T-helper 17 cell (primary cell): Measurements from ENCODE around the gene DST. TPM values are rescaled to one million over a fixed set of nuclear protein-coding genes. Genes with fewer than 3 reads are reported as not detected.

ENCODE experiments used
- ATAC-seq: fragments of 150-1000 bp; cut with Tn5 transposase; 2 replicates; pipeline ENCODE4 v1.10.0; 2021; ENCODE audit warnings: mild to moderate bottlenecking, moderate library complexity
- DNase-seq, 3 donors: peaks; one replicate each; pipeline versions ENCODE4 v3.0.0 to v3.0.0-alpha.2; 2020 to 2021
- H3K9me3 ChIP-seq: one replicate; pipeline ENCODE4 v1.7.0; 2013; ENCODE audit warnings: low read length, mild to moderate bottlenecking; ENCODE audit not compliant: control insufficient read depth, poor library complexity, severe bottlenecking
- H3K27ac Mint-ChIP-seq: one replicate; pipeline ENCODE4 v1.8.0; 2022; ENCODE audit warnings: mild to moderate bottlenecking, moderate library complexity, mixed read lengths
- H3K27me3 Mint-ChIP-seq: one replicate; pipeline ENCODE4 v1.8.0; 2022; ENCODE audit warnings: mixed read lengths
- H3K36me3 Mint-ChIP-seq: one replicate; pipeline ENCODE4 v1.8.0; 2022; ENCODE audit warnings: low read depth, mixed read lengths
- H3K4me1 Mint-ChIP-seq: one replicate; pipeline ENCODE4 v1.8.0; 2022; ENCODE audit warnings: mild to moderate bottlenecking, mixed read lengths
- H3K4me3 Mint-ChIP-seq: one replicate; pipeline ENCODE4 v1.8.0; 2022; ENCODE audit warnings: mild to moderate bottlenecking, moderate library complexity, mixed read lengths
- total RNA-seq, 4 donors: library from RNA in 2 of 4; stranded (reverse) in 2 of 4; gene quantifications; one replicate each; pipeline ENCODE4 v1.2.3 and lab custom pipeline; 2022 to 2026

The DST gene
- total RNA-seq, 2 donors from 2014 or later, result 12.6 to 29.6 TPM

GRCh38 chr6:56444855-56445254 is 197.8 kb downstream of the DST start:
- H3K9me3 ChIP-seq, result no peaks in the 10 kb centered on the region
- Mint-ChIP-seq H3K27me3 (no peaks in the 10 kb centered on the region), H3K4me1 (no peaks in the 10 kb centered on the region), H3K36me3 (no peaks in the 10 kb centered on the region), H3K27ac (no peak overlapping the region), H3K4me3 (no peak overlapping the region)
- ATAC-seq (no peak), DNase-seq (no peak)

DNA sequence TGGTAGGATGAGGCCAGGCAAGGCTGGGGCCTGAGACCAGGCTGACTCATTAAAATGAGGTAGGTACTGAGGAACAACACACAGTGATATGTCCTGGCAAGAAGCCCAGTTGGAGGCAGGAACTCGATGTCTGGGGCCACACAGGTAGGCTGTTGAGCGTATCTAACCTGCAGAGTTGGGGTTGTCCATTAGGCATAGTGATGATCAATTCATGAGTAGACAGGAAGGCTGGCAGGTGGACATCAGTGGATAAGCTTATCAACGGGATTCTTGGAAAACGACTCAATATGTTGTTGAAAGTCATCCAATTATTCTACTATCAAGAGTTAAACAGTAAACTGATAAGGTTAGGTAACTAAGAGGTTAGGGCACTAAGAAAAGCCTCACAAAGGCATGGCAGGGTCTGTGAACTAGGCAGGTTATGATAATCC is 202.1 kb downstream of the DST start:
- Mint-ChIP-seq H3K4me3 (no peak overlapping the region), H3K27ac (no peak overlapping the region), H3K27me3 (no peaks in the 10 kb centered on the region), H3K4me1 (no peaks in the 10 kb centered on the region), H3K36me3 (no peaks in the 10 kb centered on the region)
- H3K9me3 ChIP-seq, result no peaks in the 10 kb centered on the region
- DNase-seq, result no peak
- ATAC-seq, result no peak

DNA sequence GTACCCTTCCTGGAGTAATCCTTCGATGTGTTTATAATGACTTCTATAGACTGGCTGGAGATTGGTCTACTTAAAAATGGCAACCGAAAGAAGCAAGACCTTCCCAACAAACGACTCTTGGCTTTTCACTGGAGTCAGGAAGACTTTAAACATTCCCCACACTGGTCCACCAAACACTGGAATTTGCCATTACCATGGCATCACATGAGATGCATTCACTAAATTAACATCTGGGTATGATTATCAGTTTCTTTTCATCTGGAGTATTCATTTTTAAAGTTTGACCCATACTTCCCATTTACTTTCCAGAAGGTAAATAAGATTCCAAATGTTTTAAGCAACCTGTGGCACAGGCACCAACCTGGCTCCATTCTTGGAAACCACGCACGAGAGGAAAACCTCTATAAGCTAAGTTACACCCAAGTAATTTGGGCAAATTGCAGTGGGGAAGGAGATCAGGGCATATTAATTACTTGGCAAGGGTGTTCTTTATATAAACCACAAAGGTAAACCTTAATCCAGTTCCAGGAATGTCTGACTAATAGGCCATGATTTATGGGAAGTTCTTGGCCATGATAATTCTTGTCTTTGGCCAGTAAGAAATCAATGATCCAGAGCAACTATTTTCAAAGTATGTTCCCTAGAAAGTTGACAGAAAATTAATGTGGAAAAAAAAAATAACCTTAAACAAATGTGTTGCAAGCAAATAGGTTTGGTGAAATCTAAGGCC is 205.4 kb downstream of the DST start:
- H3K27me3 Mint-ChIP-seq, result no peaks in the 10 kb centered on the region
- ATAC-seq (no peak), DNase-seq (no peak)
- H3K4me1 Mint-ChIP-seq, result no peaks in the 10 kb centered on the region
- H3K36me3 Mint-ChIP-seq, result no peaks in the 10 kb centered on the region
- H3K4me3 Mint-ChIP-seq, result no peak overlapping the region
- no peaks in the 10 kb centered on the region for H3K9me3 ChIP-seq
- H3K27ac Mint-ChIP-seq, result no peak overlapping the region

- Mint-ChIP-seq H3K36me3 (no peaks in the 10 kb centered on the region), H3K27me3 (no peaks in the 10 kb centered on the region), H3K4me3 (no peak overlapping the region), H3K4me1 (no peaks in the 10 kb centered on the region), H3K27ac (no peak overlapping the region)
- H3K9me3 ChIP-seq, result no peaks in the 10 kb centered on the region
- DNase-seq (no peak), ATAC-seq (no peak)
These were observed 206.9 kb downstream of the DST start for GRCh38 chr6:56435754-56436153.

DNA sequence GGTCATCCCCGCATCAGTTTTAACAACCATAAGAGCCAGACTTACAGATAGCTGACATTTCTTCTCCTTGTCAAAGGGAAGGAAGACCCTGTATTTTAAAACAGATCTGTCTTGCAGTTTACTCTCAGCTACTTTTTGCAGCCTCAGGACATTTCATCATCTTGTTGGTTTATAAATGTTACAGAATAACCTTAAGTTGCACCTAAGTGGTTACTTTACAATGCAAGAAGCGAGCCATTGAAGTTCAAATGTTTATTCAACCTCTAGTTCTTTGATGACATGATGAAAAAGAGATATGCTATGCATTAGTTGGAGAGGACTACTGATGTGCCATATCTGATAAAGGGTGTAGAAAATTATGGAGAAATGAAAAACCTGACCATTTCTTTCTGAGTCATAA is 207.4 kb downstream of the DST start:
- DNase-seq (no peak), ATAC-seq (no peak)
- Mint-ChIP-seq H3K36me3 (no peaks in the 10 kb centered on the region), H3K27ac (no peak overlapping the region), H3K4me1 (no peaks in the 10 kb centered on the region), H3K27me3 (no peaks in the 10 kb centered on the region), H3K4me3 (no peak overlapping the region)
- H3K9me3 ChIP-seq, result no peaks in the 10 kb centered on the region

GRCh38 chr6:56434606-56435005 is 208.1 kb downstream of the DST start:
- Mint-ChIP-seq H3K4me1 (no peaks in the 10 kb centered on the region), H3K36me3 (no peaks in the 10 kb centered on the region)

DNA sequence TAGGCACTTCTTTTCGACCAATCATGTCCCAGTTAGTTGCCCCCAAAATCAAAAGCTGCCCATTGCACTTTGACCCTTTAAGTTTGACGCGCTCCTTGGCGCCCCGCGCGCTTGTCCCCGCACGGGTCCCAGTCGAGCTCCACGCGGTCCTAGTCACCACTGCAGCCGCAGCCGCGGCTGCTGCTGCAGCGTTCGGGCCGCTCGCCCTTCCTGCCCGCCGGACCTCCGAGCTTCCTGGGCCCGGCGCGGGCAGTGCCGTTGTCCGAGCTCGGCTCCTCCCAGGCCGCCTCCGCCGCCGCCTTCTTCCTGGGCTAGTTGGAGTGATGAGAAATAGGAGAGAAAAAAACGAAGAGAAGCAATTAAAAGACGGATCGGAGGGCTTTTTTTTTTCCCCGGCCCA is 209.6 kb downstream of the DST start:
- H3K36me3 Mint-ChIP-seq, result no peaks in the 10 kb centered on the region
- H3K9me3 ChIP-seq, result no peaks in the 10 kb centered on the region
- no peak overlapping the region for H3K27ac Mint-ChIP-seq
- H3K4me3 Mint-ChIP-seq, result no peak overlapping the region
- no peak for DNase-seq
- H3K4me1 Mint-ChIP-seq, result no peaks in the 10 kb centered on the region
- no peaks in the 10 kb centered on the region for H3K27me3 Mint-ChIP-seq
- no peak for ATAC-seq

More at GRCh38 chr6:56434606-56435005, 208.1 kb downstream of the DST start:
- Mint-ChIP-seq H3K4me3 (no peak overlapping the region), H3K27ac (no peak overlapping the region), H3K27me3 (no peaks in the 10 kb centered on the region)
- ATAC-seq (no peak), DNase-seq (no peak)
- no peaks in the 10 kb centered on the region for H3K9me3 ChIP-seq

DNA sequence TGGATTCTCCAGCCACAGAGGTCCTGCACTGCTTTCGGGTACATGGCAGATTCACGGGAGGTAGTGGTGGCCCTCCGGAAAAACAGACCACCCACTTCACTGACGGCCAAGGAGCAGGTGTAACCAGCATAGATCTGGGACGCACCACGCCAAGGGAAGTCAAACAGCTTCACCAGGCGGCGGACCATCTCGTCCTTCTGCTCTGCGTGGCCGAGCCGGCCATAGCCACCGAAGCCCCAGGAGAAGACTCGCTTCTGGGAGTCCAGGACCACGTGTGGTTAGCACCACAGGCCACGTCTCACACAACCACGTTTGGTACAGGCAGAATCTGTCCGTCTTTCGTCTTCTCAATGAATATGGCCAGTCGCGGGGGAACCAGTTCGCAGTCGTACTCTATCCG is 210.5 kb downstream of the DST start:
- no peak overlapping the region for H3K4me3 Mint-ChIP-seq
- no peak for ATAC-seq
- no peak for DNase-seq

DNA sequence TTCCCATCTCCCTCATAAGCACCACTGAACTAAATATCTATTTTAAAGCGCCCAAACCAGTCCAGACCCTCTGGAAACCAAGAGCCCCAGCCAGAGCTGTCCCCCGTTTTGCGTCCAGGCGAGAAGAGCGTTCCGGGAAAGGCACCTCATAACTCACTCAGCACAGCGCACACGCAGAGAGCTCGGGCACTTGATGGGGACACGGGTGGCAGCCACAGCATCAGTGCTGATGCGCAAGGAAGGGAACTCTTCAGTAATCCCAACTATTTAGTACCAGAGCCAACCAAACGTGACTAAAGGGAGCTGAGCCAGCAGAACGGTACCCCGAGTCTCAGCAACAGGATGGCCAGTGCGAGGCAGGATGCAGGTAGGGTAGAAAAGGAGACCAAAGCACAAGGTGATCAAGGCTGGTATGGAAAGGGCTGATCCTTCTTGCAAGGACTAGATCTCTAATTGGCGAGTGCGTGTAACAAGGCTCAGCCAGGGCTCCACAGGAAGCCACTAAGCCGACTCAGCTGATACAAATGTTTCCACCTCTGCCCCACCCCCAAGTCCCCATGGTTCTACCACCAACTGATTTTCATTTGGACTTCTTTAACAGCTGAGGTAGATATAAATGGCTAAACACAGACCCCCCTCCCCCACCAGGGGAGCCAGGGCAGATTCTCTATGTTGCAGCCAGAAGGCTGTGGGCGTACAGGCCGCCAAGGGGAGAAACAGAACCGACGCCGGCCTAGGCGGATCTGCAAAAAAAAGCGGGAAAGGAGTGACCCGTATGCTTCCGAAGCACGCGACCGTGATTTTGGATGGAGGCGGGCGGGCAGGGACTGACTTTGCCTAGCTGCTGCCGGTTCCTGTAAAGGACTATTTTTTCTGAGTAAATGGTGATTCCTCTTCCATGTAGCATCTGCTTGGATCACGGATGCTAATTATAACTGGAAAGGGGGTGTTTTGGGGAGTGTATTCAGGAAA is 211.8 kb downstream of the DST start:
- Mint-ChIP-seq H3K4me1 (no peaks in the 10 kb centered on the region), H3K27ac (no peak overlapping the region), H3K4me3 (no peak overlapping the region), H3K36me3 (no peaks in the 10 kb centered on the region), H3K27me3 (no peaks in the 10 kb centered on the region)
- ATAC-seq, result no peak
- no peak for DNase-seq
- H3K9me3 ChIP-seq, result no peaks in the 10 kb centered on the region

More for the DNA sequence above, 210.5 kb downstream of the DST start:
- H3K36me3 Mint-ChIP-seq, result no peaks in the 10 kb centered on the region
- no peaks in the 10 kb centered on the region for H3K27me3 Mint-ChIP-seq
- no peak overlapping the region for H3K27ac Mint-ChIP-seq
- H3K9me3 ChIP-seq, result no peaks in the 10 kb centered on the region
- no peaks in the 10 kb centered on the region for H3K4me1 Mint-ChIP-seq

GRCh38 chr6:56424542-56425083 is 218.1 kb downstream of the DST start:
- Mint-ChIP-seq H3K4me1 (no peaks in the 10 kb centered on the region), H3K4me3 (no peak overlapping the region), H3K27me3 (peaks cover 11% of the 10 kb centered on the region), H3K36me3 (no peaks in the 10 kb centered on the region), H3K27ac (no peak overlapping the region)
- ATAC-seq (no peak), DNase-seq (no peak)
- no peaks in the 10 kb centered on the region for H3K9me3 ChIP-seq

DNA sequence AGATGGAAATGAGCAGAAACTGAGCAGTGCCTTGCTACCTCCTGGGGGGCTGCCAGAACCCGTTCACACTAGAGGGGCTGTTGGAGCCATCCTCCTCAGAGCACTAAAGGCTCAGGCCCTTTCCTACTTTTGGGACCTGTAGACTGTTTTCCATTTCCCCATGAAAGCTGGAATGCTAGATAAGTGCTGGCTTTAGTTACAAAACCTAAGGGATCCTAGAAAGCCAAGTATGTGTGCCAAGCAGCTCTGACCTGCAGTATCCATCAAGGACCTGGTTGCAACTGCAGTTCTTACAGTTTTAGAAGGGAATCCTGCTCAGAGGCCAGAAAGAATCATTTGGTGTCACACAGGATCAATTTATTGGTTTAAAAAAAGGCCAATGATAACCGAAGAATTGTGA is 218.6 kb downstream of the DST start:
- H3K4me1 Mint-ChIP-seq, result no peaks in the 10 kb centered on the region

GRCh38 chr6:56420296-56420695 is 222.4 kb downstream of the DST start:
- H3K4me3 Mint-ChIP-seq, result no peak overlapping the region
- H3K36me3 Mint-ChIP-seq, result no peaks in the 10 kb centered on the region
- H3K27me3 Mint-ChIP-seq, result peaks cover 18% of the 10 kb centered on the region
- no peaks in the 10 kb centered on the region for H3K4me1 Mint-ChIP-seq
- H3K9me3 ChIP-seq, result no peaks in the 10 kb centered on the region
- H3K27ac Mint-ChIP-seq, result no peak overlapping the region
- ATAC-seq, result no peak
- DNase-seq, result no peak

More for the DNA sequence above, 218.6 kb downstream of the DST start:
- H3K27me3 Mint-ChIP-seq, result peaks cover 11% of the 10 kb centered on the region
- no peaks in the 10 kb centered on the region for H3K9me3 ChIP-seq
- H3K4me3 Mint-ChIP-seq, result no peak overlapping the region
- H3K36me3 Mint-ChIP-seq, result no peaks in the 10 kb centered on the region
- no peak overlapping the region for H3K27ac Mint-ChIP-seq
- DNase-seq (no peak), ATAC-seq (no peak)

GRCh38 chr6:56419191-56419590 is 223.5 kb downstream of the DST start:
- DNase-seq, result no peak
- H3K4me3 Mint-ChIP-seq, result no peak overlapping the region
- peaks cover 18% of the 10 kb centered on the region for H3K27me3 Mint-ChIP-seq
- no peaks in the 10 kb centered on the region for H3K9me3 ChIP-seq
- no peaks in the 10 kb centered on the region for H3K36me3 Mint-ChIP-seq
- H3K27ac Mint-ChIP-seq, result no peak overlapping the region
- no peak for ATAC-seq
- no peaks in the 10 kb centered on the region for H3K4me1 Mint-ChIP-seq
